HG03108 (cell line): ENCODE measurements around the gene MROH8.
A peak's percentile ranks its signal among the peaks of the same experiment; 100 is the strongest.

ENCODE experiments used
- ATAC-seq: cut with Tn5 transposase; IDR thresholded peaks from one replicate; pipeline ENCODE4 v1.9.1; 2021; ENCODE audit warnings: moderate library complexity; ENCODE audit not compliant: unreplicated experiment

The MROH8 gene

GRCh38 chr20:37178839-37179682 lies at the start of gene MROH8, which contains the start of gene RPN2:
Gene MROH8 (minus strand): TSS chr20:37179548.
Gene RPN2 (plus strand): TSS chr20:37179330. CDS start chr20:37179357, 27 bp downstream.
- peak; percentile 88 for ATAC-seq

- no peak for ATAC-seq
Measured at GRCh38 chr20:37228656-37229055, 49.3 kb upstream of the MROH8 start.

- no peak for ATAC-seq
Measured at GRCh38 chr20:37228082-37228481, 48.7 kb upstream of the MROH8 start.

GRCh38 chr20:37226889-37227288 lies 47.5 kb upstream of the MROH8 start:
- no peak for ATAC-seq

- no peak for ATAC-seq
Measured at GRCh38 chr20:37225146-37225545, 45.8 kb upstream of the MROH8 start.

- ATAC-seq, result no peak
Measured at GRCh38 chr20:37223053-37223452, 43.7 kb upstream of the MROH8 start.

- no peak for ATAC-seq
Measured at GRCh38 chr20:37222086-37222485, 42.7 kb upstream of the MROH8 start.

- no peak for ATAC-seq
Measured at GRCh38 chr20:37220731-37221130, 41.4 kb upstream of the MROH8 start.

- ATAC-seq, result no peak
Measured at GRCh38 chr20:37219751-37220668, 40.7 kb upstream of the MROH8 start.

GRCh38 chr20:37218976-37219375 lies 39.6 kb upstream of the MROH8 start:
- no peak for ATAC-seq

GRCh38 chr20:37218441-37218840 lies 39.1 kb upstream of the MROH8 start:
- ATAC-seq, result no peak

- no peak for ATAC-seq
Measured at GRCh38 chr20:37209661-37210314, 30.4 kb upstream of the MROH8 start.

- no peak for ATAC-seq
Measured at GRCh38 chr20:37209193-37209592, 29.8 kb upstream of the MROH8 start.

- ATAC-seq, result no peak
Measured at GRCh38 chr20:37207171-37207570, 27.8 kb upstream of the MROH8 start.

- ATAC-seq, result no peak
Measured at GRCh38 chr20:37205794-37206193, 26.4 kb upstream of the MROH8 start.

GRCh38 chr20:37205130-37205529 lies 25.8 kb upstream of the MROH8 start:
- no peak for ATAC-seq

- ATAC-seq, result no peak
Measured at GRCh38 chr20:37204056-37204455, 24.7 kb upstream of the MROH8 start.

- ATAC-seq, result no peak
Measured at GRCh38 chr20:37202267-37202943, 23.1 kb upstream of the MROH8 start.

GRCh38 chr20:37201827-37202162 lies 22.4 kb upstream of the MROH8 start:
- ATAC-seq, result no peak

- no peak for ATAC-seq
Measured at GRCh38 chr20:37200926-37201826, 21.8 kb upstream of the MROH8 start.
